GM18505 (cell line): ENCODE data around the gene HELZ.
"Not testable (repeated sequence)": the region's sequence is repeated elsewhere in the genome, so short reads cannot be mapped to it uniquely, and the experiment has no call there.

Experiments used
- ATAC-seq: cut with Tn5 transposase; IDR thresholded peaks from one replicate; pipeline ENCODE4 v1.9.1; 2021; ENCODE audit not compliant: unreplicated experiment
- POLR2A ChIP-seq: IDR thresholded peaks from 4 replicates; pipeline ENCODE4 v1.6.1; 2011; ENCODE audit warnings: borderline replicate concordance; ENCODE audit not compliant: insufficient read depth, insufficient read length; ENCODE audit errors: extremely low read depth

Gene HELZ

DNA sequence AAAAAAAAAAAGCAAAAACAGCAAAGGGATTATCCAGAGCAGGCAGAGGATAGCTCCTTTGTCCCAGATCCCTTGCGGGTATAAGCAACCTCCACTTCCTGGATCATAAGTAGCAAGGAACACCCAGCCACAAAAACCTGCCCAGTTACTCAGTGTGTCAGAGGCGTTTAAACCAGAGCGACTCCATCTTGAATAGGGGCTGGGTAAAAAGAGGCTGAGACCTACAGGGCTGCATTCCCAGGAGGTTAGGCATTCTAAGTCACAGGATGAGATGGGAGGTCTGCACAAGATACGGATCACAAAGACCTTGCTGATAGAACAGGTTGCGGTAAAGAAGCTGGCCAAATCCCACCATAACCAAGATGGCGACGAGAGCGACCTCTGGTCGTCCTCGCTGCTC lies 33.4 kb upstream of the HELZ start:
- TF ChIP-seq POLR2A, result no peak
- no peak for ATAC-seq

DNA sequence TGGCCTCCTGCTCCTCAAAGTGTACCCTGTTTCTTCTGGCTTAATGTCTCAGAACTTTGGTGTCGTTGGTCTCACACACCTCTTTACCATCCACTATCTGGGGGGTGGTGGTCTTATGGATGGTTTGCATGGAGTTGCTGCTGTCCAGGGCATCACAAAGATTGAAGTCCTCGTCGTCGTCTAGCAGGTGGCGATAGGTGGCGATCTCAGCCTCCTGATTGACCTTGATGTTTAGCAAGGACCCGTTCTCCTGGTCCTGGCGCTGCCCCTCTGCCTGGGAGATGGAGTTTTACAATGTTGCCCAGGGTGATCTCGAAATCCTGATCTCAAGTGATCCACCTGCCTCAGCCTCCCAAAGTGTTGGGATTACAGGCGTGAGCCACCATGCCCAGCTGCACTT lies 31.1 kb upstream of the HELZ start:
- TF ChIP-seq POLR2A, result no peak
- no peak for ATAC-seq

DNA sequence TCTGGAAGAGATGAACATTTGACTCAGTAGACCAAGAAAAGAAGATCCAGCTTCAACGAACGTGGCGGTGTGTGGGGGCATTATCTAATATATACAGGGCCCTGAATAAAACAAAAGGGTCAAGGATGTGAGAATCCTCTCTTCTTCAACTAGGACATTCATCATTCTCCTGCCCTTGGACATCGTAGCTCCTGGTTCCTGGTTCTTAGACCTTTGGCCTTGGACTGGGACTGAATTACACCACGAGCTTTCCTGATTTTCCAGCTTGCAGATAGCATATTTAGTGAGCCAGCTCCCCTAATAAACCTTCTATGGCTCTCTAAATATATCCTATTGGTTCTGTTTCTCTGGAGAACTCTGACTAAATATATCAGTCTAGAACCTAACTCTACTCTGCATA lies 29.5 kb upstream of the HELZ start:
- no peak for TF ChIP-seq POLR2A
- no peak for ATAC-seq

DNA sequence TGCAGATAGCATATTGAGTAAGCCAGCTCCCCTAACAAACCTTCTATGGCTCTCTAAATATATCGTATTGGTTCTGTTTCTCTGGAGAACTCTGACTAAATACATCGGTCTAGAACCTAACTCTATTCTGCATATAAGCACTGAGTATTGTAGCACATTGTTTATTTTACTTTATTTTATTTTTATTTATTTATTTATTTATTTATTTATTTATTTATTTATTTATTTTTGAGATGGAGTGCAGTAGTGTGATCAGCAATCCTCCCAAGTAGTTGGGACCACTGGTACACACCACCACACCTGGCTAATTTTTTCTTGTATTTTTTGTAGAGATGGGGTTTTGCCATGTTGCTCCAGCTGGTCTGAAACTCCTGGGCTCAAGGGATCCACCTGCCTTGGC lies 28.9 kb upstream of the HELZ start:
- no peak for ATAC-seq
- TF ChIP-seq POLR2A, result no peak

DNA sequence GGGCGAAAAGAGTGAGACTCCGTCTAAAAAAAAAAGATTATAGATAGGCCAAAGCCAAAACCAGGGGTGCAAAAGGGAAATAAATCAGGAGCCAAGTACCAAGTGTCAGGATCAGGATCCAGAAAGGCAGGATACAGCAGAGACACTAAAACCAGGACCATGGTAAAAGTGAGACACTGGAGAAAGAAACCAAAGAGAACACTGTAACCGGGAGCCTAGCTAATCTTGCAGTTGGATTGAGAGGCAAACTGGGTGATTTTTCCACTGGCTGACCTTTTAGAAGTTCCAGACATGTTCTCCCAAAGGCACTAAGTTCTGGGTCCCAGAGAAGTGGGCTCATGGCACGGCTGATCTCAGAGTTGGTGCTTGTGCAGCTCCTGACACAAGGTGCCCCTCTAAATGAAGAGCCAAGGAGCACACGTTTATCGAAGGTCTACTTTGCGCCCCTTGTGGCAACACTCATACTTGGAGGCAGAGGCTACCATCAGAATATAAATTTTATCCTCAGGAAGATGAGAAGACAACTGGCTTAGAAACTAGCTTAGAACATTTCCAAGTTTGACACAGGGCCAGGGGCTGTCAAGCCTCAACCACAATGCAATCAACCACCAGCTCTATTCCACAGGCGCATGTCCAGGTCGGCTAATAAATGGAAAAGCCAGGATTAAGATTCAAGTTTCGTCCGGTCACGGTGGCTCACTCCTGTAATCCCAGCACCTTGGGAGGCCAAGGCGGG lies 27.5 kb upstream of the HELZ start:
- TF ChIP-seq POLR2A, result no peak
- no peak for ATAC-seq

DNA sequence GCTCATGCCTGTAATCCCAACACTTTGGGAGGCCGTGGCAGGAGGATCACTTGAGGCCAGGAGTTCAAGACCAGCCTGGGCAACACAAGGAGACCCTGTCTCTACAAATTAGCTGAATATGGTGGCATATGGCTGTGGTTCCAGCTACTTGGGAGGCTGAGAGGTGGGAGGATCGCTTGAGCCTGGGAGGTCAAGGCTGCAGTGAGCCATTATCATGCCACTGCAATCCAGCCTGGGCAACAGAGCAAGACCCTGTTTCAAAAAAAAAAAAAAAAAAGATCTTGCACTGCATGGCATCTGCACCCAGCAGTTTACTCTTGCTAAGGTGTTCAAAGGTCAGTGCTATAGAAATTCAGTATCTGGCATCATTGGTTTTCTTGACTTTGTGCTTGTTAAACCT lies 26.2 kb upstream of the HELZ start:
- ATAC-seq, result not testable (repeated sequence)

DNA sequence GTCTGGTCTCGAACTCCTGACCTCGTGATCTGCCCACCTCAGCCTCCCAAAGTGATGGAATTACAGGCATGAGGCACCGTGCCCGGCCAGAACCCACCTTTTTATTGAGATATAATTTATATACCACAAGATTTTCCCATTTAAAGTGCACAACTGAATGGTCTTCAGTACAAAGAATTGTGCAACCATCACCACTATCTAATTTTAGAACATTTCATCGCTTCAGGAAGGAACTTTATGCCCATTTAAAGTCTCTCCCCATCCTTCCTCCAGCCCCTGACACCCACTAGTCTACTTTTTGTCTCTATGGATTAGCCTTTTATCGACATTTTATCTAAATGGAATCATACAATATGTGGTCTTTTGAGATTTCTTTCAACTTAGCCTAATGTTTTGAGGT lies 25.4 kb upstream of the HELZ start:
- ATAC-seq, result no peak
- TF ChIP-seq POLR2A, result no peak

DNA sequence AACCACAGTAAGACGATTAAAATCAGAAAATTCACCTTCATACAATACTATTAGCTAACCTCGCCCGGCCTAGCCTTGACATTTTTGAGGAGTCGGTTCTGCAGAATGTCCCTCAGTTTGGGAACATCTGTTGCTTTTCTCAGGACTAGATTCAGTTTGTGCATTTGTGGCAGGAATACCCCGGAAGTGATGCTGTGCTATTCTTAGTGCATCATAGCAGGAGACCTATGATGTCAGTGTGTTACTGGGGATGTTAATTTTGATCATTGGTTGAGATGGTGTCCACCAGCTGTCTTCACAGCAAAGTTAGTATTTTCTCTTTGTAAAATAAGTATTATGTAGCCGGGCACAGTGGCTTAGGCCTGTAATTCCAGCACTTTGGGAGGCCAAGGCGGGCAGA lies 21.5 kb upstream of the HELZ start:
- no peak for TF ChIP-seq POLR2A
- ATAC-seq, result no peak

DNA sequence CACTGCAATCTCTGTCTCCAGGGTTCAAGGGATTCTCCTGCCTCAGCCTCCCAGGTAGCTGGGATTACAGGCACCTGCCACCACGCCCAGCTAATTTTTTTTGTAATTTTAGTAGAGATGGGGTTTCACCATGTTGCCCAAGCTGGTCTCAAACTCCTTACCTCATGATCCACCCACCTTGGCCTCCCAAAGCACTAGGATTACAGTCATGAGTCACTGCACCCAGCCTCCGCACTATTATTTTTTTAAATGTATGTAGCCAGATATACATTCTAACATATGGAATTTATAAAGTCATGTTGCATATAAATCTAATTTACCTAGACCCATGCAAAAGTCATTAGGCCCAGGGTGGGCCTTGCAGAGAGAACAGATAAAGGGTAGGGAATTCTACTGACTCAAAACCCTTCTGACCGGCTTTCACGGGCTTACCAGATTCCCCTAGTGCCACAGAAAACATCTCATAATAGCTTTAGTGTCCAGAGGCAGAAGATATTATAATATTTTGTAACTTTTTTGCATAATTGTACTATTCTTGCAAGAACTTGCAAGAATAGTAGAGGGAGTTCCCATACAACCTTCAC lies 20.5 kb upstream of the HELZ start:
- TF ChIP-seq POLR2A, result no peak
- no peak for ATAC-seq

DNA sequence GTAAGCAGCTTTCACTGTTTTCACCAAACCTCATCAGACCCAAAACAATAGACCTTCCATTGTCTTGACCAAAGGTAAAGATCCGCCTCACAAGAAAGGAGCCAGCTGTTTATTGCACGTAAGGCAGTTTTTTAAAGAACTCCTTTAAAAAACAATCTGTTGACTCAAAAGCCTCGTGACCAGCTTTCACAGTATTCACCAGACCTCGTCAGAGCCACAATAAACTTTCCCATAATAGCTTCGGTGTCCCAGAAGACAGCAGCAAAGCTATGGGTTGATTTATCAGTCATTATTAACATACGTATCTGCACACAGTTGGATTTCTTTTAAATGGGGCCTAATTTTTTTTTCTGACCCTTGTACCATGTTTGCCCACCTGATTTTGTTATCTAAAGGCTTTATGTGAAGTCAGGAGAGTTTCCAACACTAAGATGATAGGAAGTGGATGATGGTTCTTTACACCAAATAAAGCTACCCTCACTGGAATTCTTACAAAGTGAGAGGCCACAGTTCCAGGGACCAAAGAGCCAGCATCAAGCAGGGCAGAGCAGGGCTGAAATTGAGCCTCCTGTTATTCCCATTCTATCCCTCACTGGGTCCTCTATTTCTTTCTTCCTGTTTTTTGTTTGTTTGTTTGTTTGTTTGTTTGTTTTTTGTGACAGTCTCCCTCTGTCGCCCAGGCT lies 17.6 kb upstream of the HELZ start:
- TF ChIP-seq POLR2A, result no peak
- ATAC-seq, result no peak

DNA sequence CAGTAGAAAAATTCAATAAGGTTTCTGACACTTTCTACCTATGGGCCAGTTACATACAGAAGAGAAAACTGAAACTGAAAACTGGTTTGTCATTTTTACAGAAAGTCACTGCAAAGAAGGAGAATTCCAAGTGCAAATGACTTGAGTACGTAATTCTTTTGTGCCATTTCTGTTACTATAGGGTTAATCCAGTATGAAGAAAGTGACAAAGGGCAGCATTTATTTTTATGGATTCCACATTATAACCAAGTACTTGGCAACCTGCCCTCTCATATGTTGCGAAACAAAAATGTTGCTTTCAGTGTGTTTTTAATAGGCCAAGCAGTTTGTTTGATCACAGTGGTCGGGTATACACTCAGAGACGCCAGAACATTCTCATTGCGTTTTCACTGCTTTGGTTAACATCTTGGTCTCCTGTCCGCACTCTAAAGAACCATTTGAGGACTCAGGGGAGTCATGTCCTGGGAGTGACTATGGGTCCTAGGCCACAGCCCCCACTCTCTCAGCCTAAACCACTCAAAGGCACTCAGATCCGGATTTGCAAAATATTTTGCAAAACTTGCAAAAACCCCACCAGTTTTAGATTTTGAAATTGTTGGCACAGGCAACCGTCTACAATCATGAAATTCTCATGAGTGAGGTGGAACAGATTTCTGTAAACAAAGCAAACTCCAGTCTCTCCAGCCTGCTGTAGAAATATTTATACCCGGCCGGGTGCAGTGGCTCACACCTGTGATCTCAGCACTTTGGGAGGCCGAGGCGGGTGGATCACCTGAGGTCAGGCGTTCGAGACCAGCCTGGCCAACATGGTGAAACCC lies 15.4 kb upstream of the HELZ start:
- no peak for ATAC-seq
- TF ChIP-seq POLR2A, result no peak

DNA sequence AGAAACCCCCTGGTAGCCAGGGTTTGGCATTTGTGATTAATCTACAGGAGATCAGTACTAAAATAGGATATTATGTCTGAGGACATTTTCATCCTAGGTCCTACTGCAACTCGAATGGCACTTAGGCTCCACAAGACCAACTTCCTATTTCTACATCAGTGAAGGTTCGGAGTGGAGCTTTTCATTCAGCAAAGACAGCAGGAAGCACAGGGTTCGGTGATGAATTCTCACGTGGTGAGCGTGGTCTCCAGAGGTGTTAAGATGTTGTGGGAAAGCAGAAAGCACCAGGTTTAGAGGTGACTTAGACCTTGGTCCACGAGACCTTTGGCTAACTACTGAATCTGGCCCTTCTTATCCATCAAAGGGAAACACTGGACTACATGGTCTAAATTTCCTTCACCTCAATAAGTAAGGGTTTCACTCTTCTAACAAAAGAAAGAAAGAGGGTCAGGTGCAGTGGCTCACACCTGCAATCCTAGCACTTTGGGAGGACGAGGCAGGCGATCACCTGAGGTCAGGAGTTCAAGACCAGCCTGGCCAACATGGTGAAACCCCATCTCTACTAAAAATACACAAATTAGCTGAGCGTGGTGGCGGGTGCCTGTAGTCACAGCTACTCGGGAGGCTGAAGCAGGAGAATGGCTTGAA lies 13.9 kb upstream of the HELZ start:
- no peak for TF ChIP-seq POLR2A
- no peak for ATAC-seq

DNA sequence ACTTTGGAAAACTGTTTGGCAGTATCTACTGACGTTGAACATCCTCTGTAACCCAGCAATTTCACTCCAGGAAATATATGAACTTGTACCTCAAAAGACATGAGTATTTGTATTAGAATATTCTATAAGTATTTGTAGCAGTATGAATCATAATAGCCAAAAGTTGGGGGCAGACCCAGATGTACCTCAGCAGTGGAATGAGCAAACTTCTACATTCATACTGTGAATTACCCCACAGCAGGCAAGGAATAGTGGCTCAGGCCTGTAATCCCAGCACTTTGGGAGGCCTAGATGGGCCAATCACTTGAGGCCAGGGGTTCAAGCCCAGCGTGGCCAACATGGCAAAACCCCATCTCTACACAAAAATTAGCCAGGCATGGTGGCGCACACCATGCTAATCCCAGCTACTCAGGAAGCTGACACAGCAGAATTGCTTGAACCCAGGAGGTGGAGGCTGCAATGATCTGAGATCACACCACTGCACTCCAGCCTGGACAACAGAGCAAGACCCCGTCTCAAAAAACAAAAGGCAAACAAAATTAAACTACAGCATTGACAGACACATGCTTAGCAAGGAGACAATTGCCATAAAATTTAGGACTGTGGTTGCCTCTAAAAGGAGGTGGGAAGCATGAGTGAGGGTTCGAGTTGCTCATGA lies 11.2 kb upstream of the HELZ start:
- ATAC-seq, result no peak
- TF ChIP-seq POLR2A, result no peak

DNA sequence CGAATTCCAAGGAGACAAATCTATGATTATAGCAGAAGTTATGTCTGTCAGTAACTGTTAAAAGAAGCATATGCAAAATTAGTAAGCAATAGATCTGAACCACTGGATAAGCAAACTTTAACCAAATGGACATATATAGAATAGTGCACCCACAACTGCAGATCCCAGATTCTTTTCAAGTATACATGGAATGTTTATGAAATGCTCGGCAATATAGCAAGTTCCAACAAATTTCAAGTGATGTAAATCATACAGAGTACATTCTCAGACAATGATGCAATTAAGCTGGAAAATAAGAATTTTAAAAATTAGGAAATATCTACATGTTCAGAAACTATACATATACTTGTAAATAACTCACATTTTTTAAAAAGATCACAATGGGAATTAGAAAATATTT lies 8.4 kb upstream of the HELZ start:
- TF ChIP-seq POLR2A, result no peak
- no peak for ATAC-seq

DNA sequence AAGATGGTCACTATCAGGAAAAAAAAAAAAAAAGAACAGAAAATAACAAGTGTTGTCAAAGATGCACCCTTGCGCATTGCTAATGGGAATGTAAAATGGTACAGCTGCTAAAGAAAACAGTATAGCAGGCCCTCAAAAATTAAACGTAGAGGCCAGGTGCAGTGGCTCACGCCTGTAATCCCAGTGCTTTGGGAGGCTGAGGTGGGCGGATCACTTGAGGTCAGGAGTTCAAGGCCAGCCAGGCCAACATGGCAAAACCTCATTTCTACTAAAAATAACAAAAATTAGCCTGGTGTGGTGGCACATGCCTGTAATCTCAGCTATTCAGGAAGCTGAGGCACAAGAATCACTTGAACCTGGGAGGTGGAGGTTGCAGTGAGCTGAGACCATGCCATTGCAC lies 6.6 kb upstream of the HELZ start:
- ATAC-seq, result not testable (repeated sequence)
